PFSK-1 (cell line): ENCODE results near the gene RNF169.

ENCODE experiments used
- FOXP2 ChIP-seq: optimal IDR thresholded peaks from 2 replicates; pipeline ENCODE3; 2011; ENCODE audit warnings: borderline replicate concordance, control low read depth, inconsistent platforms; ENCODE audit not compliant: insufficient read depth; ENCODE audit errors: extremely low read length, extremely low read depth
- POLR2AphosphoS5 ChIP-seq: IDR thresholded peaks from 2 replicates; pipeline ENCODE4 v1.6.1; 2012; ENCODE audit warnings: low read depth, mild to moderate bottlenecking, control low read depth, low read length, moderate library complexity
- REST ChIP-seq, 2 experiments: IDR thresholded peaks; 2 replicates each; pipeline versions ENCODE4 v1.6.1 to v1.8.0; 2011 to 2012; ENCODE audit warnings: low read depth in 2 of 2, low read length in 2 of 2, control low read depth in 1 of 2, inconsistent platforms in 1 of 2, mild to moderate bottlenecking in 1 of 2, moderate library complexity in 1 of 2; ENCODE audit not compliant: insufficient read depth in 1 of 2
- SIN3A ChIP-seq: IDR thresholded peaks from 2 replicates; pipeline ENCODE4 v1.6.1; 2012; ENCODE audit warnings: mild to moderate bottlenecking, low read length, moderate library complexity, borderline replicate concordance; ENCODE audit not compliant: insufficient read depth
- TAF1 ChIP-seq: IDR thresholded peaks from 2 replicates; pipeline ENCODE4 v1.6.1; 2012; ENCODE audit warnings: low read length, control low read depth, borderline replicate concordance; ENCODE audit not compliant: insufficient read depth

RNF169 gene

GRCh38 chr11:74847895-74848294 lies 99.2 kb downstream of the RNF169 start:
- TF ChIP-seq TAF1 = no peak

- TF ChIP-seq SIN3A (no peak), REST (IDR thresholded peaks at IDR 0.05; ENCODE audit: insufficient read depth in 1 of 2, low read depth in 2 of 2, low read length in 2 of 2) (no peak), TAF1 (no peak), FOXP2 (no peak), POLR2AphosphoS5 (no peak)
These were observed 101.1 kb downstream of the RNF169 start for GRCh38 chr11:74849525-74850391.

- TF ChIP-seq TAF1 (no peak), REST (IDR thresholded peaks at IDR 0.05; ENCODE audit: insufficient read depth in 1 of 2, low read depth in 2 of 2, low read length in 2 of 2) (no peak), FOXP2 (no peak)
These were observed 104.6 kb downstream of the RNF169 start for GRCh38 chr11:74853223-74853622.

GRCh38 chr11:74860743-74861142 lies 112.1 kb downstream of the RNF169 start:
- TF ChIP-seq POLR2AphosphoS5 (no peak), FOXP2 (no peak), TAF1 (no peak), REST (IDR thresholded peaks at IDR 0.05; ENCODE audit: insufficient read depth in 1 of 2, low read depth in 2 of 2, low read length in 2 of 2) (no peak), SIN3A (no peak)

DNA sequence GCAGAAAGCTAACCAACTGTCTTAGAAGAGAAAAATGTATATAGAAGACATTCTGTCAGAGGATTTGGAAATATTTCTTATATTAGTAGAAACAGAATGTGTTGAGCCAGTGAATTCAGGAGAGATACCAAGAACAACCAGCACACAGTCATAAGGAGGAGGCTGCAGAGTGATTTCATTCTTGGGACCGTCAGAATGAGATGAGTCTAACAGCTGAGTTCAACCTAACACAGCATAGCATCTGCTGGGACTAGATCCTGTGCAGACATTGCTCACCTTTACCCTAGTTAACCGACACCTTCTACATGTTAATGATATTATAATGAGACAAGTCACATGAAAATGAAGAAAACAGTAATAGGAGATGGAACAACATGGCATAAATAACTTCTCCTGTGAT lies 114.8 kb downstream of the RNF169 start:
- TF ChIP-seq FOXP2 (no peak), TAF1 (no peak), REST (IDR thresholded peaks at IDR 0.05; ENCODE audit: insufficient read depth in 1 of 2, low read depth in 2 of 2, low read length in 2 of 2) (no peak), SIN3A (no peak)
